Suppressor macrophage (primary cell): ENCODE data around the gene AZIN2.

ENCODE experiments used
- DNase-seq, 4 experiments: peaks; one replicate each; pipeline ENCODE4 v3.0.0-alpha.2; 2020 to 2022

The AZIN2 gene

GRCh38 chr1:33155877-33156538, 75.1 kb downstream of the AZIN2 start:
- no peak for DNase-seq

DNA sequence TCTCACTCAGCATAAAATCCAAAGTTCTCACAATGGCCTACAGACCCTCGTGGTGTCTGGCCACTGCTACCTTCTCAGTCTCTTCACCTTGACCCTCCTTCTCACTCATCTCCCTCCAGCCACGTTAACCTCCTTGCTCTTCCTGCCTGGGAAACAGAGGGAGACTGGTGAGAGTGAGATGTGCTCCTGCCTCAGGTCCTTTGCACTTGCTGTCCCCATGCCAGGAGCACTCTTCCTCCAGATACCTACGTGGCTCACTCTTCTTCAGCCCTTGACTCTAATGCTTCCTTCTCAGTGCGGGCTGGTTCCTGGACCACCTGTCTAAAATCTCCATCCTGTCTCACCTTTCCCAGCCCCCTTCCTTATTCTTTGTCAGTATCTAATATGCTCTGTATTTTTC, 76.2 kb downstream of the AZIN2 start:
- no peak for DNase-seq

DNA sequence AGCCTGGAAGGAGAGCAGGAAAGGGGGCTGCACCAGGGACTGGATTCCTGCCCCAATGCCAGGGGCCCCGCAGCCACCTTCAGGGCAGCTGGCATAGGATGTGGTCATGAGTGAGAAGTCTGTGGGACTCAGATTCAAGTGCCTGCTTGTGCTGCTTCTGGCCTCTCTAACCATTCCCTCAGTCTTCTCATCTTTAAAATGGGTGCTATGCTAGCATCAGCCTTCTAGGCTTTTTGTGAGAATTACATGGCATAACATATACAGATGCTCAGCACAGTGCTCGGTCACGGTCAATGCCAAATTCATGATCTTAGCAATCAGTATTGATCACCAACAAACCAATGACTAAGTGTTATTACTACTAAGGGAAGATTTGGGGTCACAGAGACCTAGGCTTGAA, 77.4 kb downstream of the AZIN2 start:
- DNase-seq = no peak

DNA sequence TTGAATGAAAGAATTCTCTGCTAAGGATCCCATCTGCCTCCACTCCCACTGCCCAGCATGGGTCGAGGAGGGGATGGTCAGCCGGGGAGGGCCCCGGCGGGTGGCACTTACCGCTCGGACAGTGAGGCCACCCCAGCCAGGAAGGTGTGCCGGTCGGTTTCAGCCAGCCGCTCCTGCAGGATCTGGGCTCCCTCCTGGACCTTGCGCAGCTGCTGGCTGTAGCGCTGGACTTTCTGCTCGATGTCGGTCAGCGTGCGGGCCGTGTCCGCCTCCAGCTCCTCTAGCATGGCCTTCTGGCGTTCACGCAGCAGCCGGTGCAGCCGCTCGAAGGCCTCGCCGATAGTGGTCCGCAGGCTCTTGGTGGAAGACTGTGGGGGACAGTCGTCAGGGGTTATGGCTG, 78.6 kb downstream of the AZIN2 start:
- DNase-seq = no peak

DNA sequence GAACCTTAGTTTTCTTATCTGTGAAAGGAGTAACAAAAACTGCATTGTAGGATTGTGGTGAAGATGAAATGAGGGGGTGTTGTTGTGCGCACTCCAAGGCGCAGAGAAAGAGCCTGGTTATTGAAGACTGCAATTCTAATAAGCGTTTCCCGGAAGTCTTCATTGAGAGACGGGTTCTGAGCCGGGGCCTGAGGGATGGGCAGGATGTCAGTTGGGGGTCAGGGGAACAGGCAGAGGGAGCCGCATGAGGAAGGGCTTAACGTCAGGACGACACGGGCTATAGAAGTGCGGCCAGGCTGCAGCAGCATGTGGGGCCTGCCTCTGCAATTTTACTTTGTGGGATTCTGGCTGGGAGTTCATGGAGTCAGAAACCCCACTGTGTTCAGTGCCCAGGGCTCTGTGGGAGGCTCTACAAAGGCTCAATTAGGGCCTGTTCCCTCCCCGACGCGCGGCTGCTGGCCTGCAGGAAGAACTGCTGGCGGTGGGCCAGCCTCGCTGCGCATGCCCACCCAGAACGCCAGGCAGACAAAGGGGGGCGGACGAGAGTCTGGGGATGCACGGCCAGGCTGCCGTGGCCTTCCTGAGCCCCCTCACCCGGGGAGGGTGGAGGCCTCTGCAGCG, 80.2 kb downstream of the AZIN2 start:
- no peak for DNase-seq

DNA sequence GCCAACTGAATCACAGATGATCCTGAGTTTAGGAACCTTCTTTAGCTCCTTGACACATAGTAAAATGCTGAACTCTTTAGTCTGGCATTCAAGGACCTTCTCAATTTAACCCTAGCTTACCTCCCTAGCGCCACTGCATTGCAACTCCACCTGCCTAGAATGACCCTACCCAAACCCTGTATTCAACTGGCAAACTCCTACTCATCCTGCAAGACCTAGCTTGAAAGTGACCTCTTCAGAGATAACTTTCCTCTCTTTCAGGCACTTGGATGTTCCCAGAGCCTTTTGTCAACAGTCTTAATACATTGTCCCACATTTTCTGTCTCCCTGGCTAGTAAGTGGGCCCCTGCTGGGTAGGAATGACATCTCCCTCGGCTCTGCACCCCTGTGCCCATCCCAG, 81.2 kb downstream of the AZIN2 start:
- no peak for DNase-seq

DNA sequence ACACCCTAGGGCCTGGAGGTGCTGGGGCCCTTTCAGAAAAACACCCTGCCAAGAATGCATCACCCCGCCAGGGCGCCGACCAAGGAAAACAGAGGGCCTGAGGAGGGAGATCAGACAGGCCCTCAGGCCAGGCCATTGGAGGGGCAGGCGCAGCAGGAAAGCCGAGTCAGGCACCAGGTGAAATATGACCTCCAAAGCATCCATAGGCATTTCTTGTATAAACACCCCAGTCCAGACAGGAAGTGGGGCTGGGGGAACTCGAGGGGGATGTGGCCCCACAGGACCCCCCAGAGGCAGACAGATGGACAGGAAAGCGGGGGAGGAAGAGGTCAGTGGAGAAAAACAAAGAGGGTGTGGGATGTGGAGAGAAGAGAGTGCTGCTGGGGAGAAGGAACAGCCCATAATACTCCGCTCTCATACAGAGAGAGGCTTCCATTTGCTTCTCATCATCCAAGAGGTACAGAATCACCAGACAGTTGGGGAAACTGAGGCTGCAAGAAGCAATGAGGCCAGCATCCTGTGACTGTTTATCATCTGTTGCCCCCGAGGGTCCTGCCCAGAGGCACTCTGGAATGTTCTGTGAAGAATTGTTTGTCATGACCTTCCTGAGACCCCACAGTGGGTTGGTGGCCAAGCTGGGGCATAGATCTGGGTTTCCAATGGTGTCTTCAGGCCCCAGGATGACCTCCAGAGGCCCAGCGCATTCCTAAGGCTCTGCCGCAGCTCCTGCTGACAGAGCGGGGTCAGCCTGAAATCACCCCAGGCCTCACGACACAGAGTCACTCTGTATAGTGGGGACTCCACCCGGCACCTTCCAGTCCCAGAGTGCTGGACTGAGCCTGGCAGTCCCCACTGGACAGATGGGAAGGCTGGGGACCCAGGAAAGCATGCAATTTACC, 82.9 kb downstream of the AZIN2 start:
- no peak for DNase-seq

- no peak for DNase-seq
Observed at GRCh38 chr1:33165209-33165608, 84.3 kb downstream of the AZIN2 start.

DNA sequence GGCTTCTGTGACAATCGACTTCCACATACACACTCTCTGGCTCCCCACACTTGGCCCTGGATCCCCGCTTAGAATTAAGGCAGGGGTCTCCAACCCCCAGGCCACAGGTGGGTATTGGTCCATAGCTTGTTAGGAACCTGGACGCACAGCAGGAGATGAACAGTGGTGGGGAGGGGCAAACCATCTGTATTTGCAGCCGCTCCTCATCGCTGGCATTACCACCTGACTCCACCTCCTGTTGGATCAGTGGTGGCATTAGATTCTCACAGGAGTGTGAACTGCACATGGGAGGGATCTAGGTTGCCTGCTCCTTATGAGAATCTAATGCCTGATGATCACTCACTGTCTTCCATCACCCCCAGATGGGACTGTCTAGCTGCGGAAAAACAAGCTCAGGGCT, 84.9 kb downstream of the AZIN2 start:
- no peak for DNase-seq

DNA sequence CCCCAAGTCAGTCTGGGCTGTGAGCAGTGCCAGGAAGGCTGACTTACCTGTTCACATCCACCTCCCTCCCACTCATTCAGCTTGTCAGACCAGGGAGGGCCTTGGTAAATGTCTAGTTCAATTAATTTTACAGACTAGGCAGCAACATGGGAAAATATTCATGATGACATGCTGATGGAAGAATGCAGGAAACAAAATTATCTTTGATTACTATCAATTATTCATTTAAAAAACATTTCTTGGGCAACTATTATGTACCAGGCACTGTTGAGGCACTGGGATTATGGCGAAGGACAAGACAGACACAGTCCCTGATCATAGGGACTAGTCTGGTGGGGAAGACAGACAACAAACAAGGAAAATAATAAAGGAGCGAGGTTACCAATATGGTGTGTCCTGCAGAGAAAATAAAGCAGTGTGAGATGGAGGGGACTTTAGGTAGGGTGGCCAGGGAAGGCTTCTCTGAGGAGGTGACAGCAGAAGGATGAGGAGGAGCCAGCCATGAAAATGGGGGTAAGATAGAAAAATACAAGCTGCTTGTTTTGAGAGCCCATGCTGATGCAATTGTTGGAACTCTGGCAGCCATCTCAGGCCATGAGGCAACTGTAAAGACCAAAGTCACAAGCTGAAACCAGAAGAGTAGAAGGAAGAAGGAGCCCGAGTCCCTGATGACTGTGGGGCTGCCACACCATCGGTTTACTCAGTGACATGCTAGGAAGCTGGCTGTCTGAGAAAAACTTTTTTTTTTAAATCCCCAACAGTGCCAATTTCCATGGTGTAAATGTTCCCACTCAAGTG, 86.9 kb downstream of the AZIN2 start:
- no peak for DNase-seq

- DNase-seq = no peak
Observed at GRCh38 chr1:33168556-33169289, 87.8 kb downstream of the AZIN2 start.

GRCh38 chr1:33169290-33170055, 88.5 kb downstream of the AZIN2 start:
- DNase-seq = no peak
